ENCODE measurements around the gene NOTO.

Gene NOTO

GRCh38 chr2:73172963-73173362 is 29.4 kb upstream of the NOTO start:
- H3K27ac Mint-ChIP-seq, result no peak overlapping the region
- peaks cover 13% of the 10 kb centered on the region for H3K4me1 Mint-ChIP-seq
- H3K9me3 Mint-ChIP-seq, result no peaks in the 10 kb centered on the region
- H3K36me3 Mint-ChIP-seq (ENCODE audit: low read depth), result no peaks in the 10 kb centered on the region
- TF ChIP-seq CTCF (IDR thresholded peaks at IDR 0.05; ENCODE audit: unreplicated experiment in 3 of 3), result no peak
- no peak overlapping the region for H3K4me3 Mint-ChIP-seq
- H3K27me3 Mint-ChIP-seq (ENCODE audit: low read depth), result peaks cover 59% of the 10 kb centered on the region

- H3K9me3 Mint-ChIP-seq, result no peaks in the 10 kb centered on the region
- H3K27ac Mint-ChIP-seq, result no peak overlapping the region
- peaks cover 13% of the 10 kb centered on the region for H3K4me1 Mint-ChIP-seq
- H3K36me3 Mint-ChIP-seq (ENCODE audit: low read depth), result no peaks in the 10 kb centered on the region
- TF ChIP-seq CTCF (IDR thresholded peaks at IDR 0.05; ENCODE audit: unreplicated experiment in 3 of 3), result no peak
- peak overlapping the region; percentile 24 to 60 (median 31) for H3K4me3 Mint-ChIP-seq
- peaks cover 68% of the 10 kb centered on the region for H3K27me3 Mint-ChIP-seq (ENCODE audit: low read depth)
Observed at GRCh38 chr2:73173781-73174180, 28.6 kb upstream of the NOTO start.

- Mint-ChIP-seq H3K9me3 (no peaks in the 10 kb centered on the region), H3K36me3 (ENCODE audit: low read depth) (no peaks in the 10 kb centered on the region), H3K27me3 (ENCODE audit: low read depth) (peaks cover 72% of the 10 kb centered on the region), H3K4me1 (peaks cover 13% of the 10 kb centered on the region), H3K4me3 (peak overlapping the region; percentile 30 to 53 (median 39)), H3K27ac (no peak overlapping the region)
- TF ChIP-seq CTCF (IDR thresholded peaks at IDR 0.05; ENCODE audit: unreplicated experiment in 3 of 3), result no peak
Observed at GRCh38 chr2:73174244-73174643, 28.1 kb upstream of the NOTO start.

GRCh38 chr2:73174941-73175662 is 27.3 kb upstream of the NOTO start:
- Mint-ChIP-seq H3K27me3 (ENCODE audit: low read depth) (peaks cover 81% of the 10 kb centered on the region), H3K27ac (no peak overlapping the region), H3K4me3 (peak overlapping the region; percentile 31 to 61 (median 52)), H3K9me3 (no peaks in the 10 kb centered on the region), H3K36me3 (ENCODE audit: low read depth) (no peaks in the 10 kb centered on the region), H3K4me1 (peaks cover 13% of the 10 kb centered on the region)
- TF ChIP-seq CTCF (IDR thresholded peaks at IDR 0.05; ENCODE audit: unreplicated experiment in 3 of 3), result no peak

- Mint-ChIP-seq H3K36me3 (ENCODE audit: low read depth) (no peaks in the 10 kb centered on the region), H3K27me3 (ENCODE audit: low read depth) (peaks cover 87% of the 10 kb centered on the region), H3K4me3 (peak overlapping the region in 2 of 3 experiments; percentile 28 to 61), H3K27ac (no peak overlapping the region), H3K4me1 (peaks cover 13% of the 10 kb centered on the region), H3K9me3 (no peaks in the 10 kb centered on the region)
- TF ChIP-seq CTCF (IDR thresholded peaks at IDR 0.05; ENCODE audit: unreplicated experiment in 3 of 3), result no peak
Observed at GRCh38 chr2:73175663-73176204, 26.6 kb upstream of the NOTO start.
